Activated CD4-positive, alpha-beta T cell treated with anti-CD3 and anti-CD28 coated beads, Interleukin-2, amount 50 U/mL, for 4 hours (primary cell): Measurements from ENCODE around the gene ARID5B.

Experiments
- DNase-seq, 2 experiments: peaks; one replicate each; pipeline ENCODE4 v3.0.0-alpha.2; 2020

The ARID5B gene

GRCh38 chr10:62081341-62082270 lies 180.1 kb downstream of the ARID5B start:
- DNase-seq = no peak

GRCh38 chr10:62082271-62082656 lies 180.8 kb downstream of the ARID5B start:
- DNase-seq = no peak

- DNase-seq = peak in 1 of 2 experiments; percentile 19
Measured at GRCh38 chr10:62082729-62083411, 181.4 kb downstream of the ARID5B start.

GRCh38 chr10:62083412-62084267 lies 182.1 kb downstream of the ARID5B start:
- no peak for DNase-seq

DNA sequence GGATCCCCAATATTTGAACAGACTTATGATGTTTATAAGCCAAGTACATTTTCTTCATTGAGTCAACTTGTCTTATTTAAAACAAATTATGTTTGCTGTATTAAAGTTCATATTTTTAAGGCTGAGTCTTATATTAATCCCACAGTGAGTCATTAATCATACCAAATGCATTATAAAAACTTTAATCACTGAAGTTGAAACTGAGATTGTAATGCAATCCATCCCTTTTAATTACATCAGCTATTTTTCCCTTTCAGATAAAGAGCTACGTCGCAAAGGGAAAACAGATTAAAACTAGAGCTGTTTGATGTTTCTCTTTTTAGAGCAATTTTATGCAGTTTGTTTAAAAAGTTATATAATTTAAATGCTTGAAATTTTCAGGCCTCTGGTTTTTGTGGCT lies 183.0 kb downstream of the ARID5B start:
- DNase-seq = no peak

DNA sequence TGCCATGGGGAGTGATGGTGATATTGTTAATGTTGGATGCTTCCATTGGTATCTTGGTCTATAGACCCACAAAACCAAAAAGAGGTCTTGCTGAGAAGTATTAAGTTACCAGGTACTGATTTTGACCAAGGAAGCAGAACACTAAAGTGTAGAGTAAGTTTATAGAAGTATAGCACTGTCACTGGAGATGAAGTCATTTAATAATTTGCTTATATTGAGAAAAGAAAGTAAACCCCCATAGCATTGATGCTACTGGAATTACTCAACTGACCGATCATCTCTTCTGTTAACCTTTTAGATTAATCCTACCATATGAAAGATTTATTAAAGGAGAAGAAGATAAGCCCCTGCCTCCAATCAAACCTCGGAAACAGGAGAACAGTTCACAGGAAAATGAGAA lies 183.9 kb downstream of the ARID5B start:
- no peak for DNase-seq

GRCh38 chr10:62085821-62086220 lies 184.3 kb downstream of the ARID5B start:
- no peak for DNase-seq

- no peak for DNase-seq
Measured at GRCh38 chr10:62087329-62087728, 185.8 kb downstream of the ARID5B start.

DNA sequence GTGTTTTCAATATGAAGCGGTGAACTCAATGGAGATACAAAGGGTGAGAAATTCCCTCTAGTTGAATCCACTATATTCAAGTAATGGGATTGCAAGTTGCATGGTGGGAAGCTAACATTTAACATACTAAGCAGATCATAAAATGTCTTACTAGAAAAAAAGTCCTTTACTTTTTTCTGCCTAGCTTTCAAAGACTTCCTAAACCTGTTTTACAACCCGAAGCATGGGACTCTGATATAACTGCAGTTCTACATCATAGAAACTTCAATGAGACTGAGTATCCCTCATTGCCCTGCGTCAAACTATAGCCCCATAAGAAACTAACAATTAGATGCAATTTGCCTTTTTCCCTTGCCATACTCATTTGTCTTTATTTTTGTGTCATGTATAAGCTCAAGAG lies 187.3 kb downstream of the ARID5B start:
- no peak for DNase-seq

- no peak for DNase-seq
Measured at GRCh38 chr10:62092301-62093030, 191.0 kb downstream of the ARID5B start.

DNA sequence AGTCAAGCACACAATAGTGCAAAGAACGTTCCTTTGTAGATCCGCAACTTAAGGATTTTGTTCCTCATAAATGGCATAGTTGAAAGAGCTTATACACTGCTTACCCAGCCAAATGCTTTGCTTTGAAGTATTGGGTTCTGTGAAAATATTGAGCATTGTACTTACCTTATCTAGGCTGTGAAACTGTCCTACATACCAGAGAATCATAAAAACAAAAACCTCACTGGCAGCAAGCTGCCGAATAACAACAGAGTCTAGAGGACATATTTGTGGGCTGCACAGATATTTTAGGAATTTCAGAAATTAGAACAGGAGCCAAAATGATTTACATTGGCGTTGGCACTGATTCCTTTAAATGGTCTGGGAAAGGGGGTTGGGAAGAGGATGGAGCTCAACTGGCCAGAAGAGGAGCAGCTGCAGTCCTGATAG lies 192.4 kb downstream of the ARID5B start:
- DNase-seq = no peak

GRCh38 chr10:62095181-62096122 lies 194.0 kb downstream of the ARID5B start:
- no peak for DNase-seq

- DNase-seq = no peak
Measured at GRCh38 chr10:62096256-62096933, 194.9 kb downstream of the ARID5B start.

GRCh38 chr10:62098278-62099121 lies 197.0 kb downstream of the ARID5B start:
- no peak for DNase-seq

- no peak for DNase-seq
Measured at GRCh38 chr10:62099299-62099698, 197.8 kb downstream of the ARID5B start.

DNA sequence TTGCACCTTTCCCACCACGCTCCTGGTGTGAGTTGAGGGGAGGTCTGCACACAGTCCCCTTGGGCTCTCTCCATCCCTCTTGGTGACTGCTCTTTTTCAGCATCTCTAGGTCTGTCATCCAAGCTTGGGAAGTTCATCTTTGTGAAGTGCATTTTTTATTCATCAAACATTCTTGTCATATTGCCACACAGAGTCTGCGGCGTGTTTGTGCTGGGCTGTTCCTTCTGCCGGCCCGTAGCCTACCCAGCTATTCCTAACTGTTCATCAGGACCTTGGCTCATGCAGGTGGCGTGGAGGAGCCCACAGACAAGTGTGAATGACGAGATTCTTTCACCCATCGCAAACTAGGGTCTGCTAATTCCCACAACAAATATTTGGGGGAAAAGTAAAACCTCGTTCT lies 202.4 kb downstream of the ARID5B start:
- DNase-seq = no peak

DNA sequence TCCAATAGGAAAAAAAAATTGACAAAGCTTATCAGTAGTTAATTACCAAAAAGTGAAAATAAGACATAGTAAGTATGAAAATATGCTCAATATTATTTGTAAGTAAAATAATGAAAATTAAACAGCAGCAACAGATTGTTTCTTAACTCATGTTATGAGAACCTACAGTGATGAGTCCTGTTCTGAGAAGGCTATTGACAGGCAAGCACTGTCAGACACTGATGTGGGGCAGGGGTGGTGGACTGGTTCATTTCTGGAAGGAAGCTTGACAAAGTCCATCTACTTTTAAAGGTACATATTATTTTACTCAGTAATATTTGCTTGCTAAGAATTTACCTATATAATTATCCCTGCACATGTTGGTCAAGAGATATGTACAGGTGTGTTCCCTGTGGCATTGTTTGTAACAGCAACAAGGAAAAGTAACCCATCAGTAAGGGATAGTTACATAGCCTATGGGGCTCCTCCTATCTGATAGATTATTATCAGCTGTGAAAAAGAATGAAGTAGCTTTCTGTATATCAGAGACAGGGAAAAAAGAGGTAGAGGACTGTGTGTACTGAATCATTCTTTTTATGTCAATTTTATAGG lies 205.5 kb downstream of the ARID5B start:
- DNase-seq = no peak

DNA sequence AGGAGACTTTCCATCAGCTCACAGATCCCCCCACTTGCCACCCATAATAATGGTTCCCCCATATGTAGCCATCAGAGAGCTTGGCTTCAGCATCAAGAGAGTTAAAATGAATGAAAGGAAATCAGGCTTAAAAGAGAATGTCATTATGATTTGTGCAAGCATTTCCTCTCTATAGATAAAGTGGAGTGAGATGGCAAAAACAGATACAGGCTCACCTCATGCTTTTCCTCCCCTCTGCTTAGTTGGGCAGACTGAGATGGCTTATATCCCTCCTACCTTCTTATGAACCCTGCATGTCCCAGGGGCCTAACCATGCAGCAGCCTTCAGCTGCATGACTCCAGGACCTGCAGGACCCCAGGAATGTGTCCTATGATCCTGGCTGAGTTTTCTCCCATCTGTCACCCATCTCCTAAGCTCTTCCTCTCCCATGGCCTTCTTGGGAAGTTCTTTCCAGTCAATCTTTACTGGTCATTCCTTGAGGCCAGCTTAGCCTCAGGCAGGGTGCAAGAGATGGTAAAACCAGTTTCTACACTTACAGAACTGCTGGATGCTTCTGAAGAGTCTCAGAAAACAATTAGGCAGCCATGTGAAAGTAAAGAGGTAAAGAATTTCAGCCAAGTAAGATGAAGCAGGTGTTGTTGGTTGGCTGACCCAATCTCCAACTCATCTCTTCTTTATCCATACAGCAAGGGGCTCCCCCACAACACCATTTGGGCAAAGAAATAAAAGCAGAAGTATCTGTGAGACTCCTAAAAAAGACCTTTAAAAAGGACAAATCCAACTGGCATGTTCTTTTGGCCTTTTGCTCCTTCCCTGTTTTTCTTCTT lies 207.5 kb downstream of the ARID5B start:
- no peak for DNase-seq
